Activated CD4-positive, alpha-beta memory T cell treated with anti-CD3 and anti-CD28 coated beads, Interleukin-2, amount 10 ng/mL, durations not matched to agents 7 days and 5 days (primary cell): ENCODE data around the gene ASB13. TPM values are rescaled to one million over a fixed set of nuclear protein-coding genes. Genes with fewer than 3 reads are reported as not detected.
"Not testable (repeated sequence)": the region's sequence is repeated elsewhere in the genome, so short reads cannot be mapped to it uniquely, and the experiment has no call there.

Experiments used
- CTCF ChIA-PET: fragments of 350-600 bp; sonication (Branson Sonifier 250); formaldehyde crosslinking; loops from one replicate; lab custom pipeline; 2021; ENCODE audit warnings: antibody characterized with exemption, inconsistent platforms; lab: Charles Lee
- POLR2A ChIA-PET: fragments of 350-600 bp; sonication (Branson Sonifier 250); formaldehyde crosslinking; loops from one replicate; lab custom pipeline; 2021; ENCODE audit warnings: antibody characterized with exemption; lab: Charles Lee
- DNase-seq: peaks from one replicate; pipeline ENCODE4 v3.0.0-alpha.2; 2020
- H3K27ac Mint-ChIP-seq: one replicate; pipeline ENCODE4 v1.8.0; 2021; ENCODE audit warnings: mild to moderate bottlenecking, mixed read lengths
- H3K27me3 Mint-ChIP-seq: one replicate; pipeline ENCODE4 v1.8.0; 2021; ENCODE audit warnings: mixed read lengths
- H3K36me3 Mint-ChIP-seq: one replicate; pipeline ENCODE4 v1.8.0; 2021; ENCODE audit warnings: low read depth, mixed read lengths
- H3K4me1 Mint-ChIP-seq: one replicate; pipeline ENCODE4 v1.8.0; 2021; ENCODE audit warnings: mixed read lengths
- H3K4me3 Mint-ChIP-seq: one replicate; pipeline ENCODE4 v1.8.0; 2021; ENCODE audit warnings: mild to moderate bottlenecking, mixed read lengths
- H3K9me3 Mint-ChIP-seq: one replicate; pipeline ENCODE4 v1.8.0; 2021; ENCODE audit warnings: mixed read lengths
- total RNA-seq, 2 experiments: library from RNA; stranded (reverse); gene quantifications; one replicate each; pipeline ENCODE4 v1.2.3, GENCODE V29; 2021

The ASB13 gene
- total RNA-seq, 2 experiments from 2014 or later, result 4.8 to 5.4 TPM

DNA sequence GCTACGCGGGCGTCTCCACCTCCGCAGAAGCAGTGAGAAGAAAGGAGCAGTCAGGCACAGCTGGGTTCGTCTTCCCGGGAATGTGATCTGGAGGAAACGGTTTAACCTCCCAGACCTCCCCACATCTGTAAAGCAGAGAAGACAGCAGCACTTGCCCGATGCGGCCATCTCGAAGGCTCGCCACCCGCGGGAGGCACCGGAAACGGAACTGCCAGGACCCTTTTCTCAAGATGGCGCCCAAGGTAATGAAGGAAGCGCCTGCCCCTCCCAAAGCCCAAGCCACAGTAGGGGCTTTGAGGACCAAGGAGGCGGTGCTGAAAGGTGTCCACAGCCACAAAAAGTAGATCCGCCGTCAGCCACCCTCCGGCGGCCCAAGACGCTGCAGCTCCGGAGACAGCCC lies 41.7 kb downstream of the ASB13 start:
- no peak overlapping the region for H3K27ac Mint-ChIP-seq
- H3K27me3 Mint-ChIP-seq, result peaks cover 10% of the 10 kb centered on the region
- no peak for DNase-seq
- H3K4me1 Mint-ChIP-seq, result peaks cover 29% of the 10 kb centered on the region
- H3K4me3 Mint-ChIP-seq, result no peak overlapping the region
- no peaks in the 10 kb centered on the region for H3K36me3 Mint-ChIP-seq
- ChIA-PET CTCF (interaction anchor here (3.1 to 7.8 kb wide), 2 partner anchors 124 to 180 kb away, joined by 17 to 204 read pairs; partner anchors contain the start of gene CALML5), POLR2A (no interaction called here)
- no peaks in the 10 kb centered on the region for H3K9me3 Mint-ChIP-seq

DNA sequence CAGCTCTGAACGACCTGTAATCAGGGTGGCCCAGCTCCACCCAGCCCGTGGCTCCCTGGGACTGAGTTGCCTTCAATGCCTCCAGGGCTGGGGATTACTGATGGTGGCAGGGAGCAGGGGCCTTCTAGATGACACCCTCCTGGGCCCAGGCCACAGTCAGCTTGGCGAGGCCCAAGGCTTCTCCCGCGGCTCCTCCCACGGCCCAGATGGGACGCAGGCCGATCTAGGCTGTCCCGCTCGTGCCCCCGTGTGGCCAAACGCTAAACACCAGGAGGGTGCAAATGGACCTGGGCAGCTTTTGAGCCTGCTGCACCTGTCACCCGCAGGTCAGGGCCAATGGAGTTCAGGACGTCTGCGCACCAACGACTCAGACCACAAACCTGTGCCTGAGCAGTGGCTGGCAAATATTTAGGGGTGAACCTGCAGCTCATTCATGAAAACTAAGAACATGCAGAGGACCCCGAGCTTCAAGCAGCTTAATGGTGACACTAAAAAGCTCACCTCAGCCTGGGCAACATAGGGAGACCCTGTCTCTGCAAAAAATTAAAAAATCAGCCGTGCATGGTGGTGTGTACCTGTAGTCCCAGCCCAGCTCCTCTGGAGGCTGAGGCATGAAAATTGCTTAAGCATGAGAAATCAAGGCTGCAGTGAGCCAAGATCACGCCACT lies 43.2 kb downstream of the ASB13 start:
- Mint-ChIP-seq H3K27me3 (peaks cover 5% of the 10 kb centered on the region), H3K27ac (no peak overlapping the region), H3K4me1 (peaks cover 14% of the 10 kb centered on the region), H3K9me3 (no peaks in the 10 kb centered on the region), H3K36me3 (no peaks in the 10 kb centered on the region), H3K4me3 (no peak overlapping the region)
- ChIA-PET CTCF (interaction anchor here (0.6 to 7.8 kb wide), 46 partner anchors 8 to 808 kb away, joined by 3 to 204 read pairs (median 5); partner anchors contain the start of gene CALML5), POLR2A (interaction anchor here (0.7 to 2.4 kb wide), 7 partner anchors 37 to 182 kb away, joined by 3 to 16 read pairs (median 5); no protein-coding TSS in a partner anchor)
- DNase-seq, result peak; percentile 85

DNA sequence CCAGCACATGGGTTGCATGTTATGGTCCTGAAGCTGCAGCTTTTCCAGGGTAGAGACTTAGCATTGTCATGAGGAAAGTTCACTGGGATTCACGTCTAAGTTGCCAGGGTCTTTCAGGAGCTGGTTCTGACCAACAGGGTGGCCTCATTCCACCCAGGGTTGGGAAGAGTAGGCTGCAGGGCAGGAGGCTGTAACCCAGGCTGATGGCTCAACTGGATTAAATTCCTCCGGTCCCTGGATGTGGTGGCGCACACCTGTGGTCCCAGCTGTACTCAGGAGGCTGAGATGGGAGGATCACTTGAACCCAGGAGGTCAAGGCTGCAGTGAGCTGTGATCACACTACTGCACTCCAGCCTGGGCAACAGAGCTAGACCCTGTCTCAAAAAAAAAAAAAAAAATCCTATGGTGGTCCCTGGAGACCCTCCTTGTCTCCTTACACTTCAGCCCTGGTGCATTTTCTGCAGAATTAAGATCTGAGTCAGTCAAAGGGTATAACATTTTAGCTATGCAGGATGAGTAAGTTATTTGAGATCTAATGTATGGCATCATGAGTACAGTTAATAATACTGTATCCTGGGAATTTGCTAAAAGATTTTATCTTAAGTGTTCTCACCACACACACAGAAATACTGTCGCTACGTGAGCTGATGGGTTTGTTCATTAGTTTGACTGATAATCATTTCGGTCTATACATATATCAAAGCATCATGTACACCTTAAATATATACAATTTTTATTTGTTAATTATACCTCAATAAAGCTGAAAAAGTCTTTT lies 44.0 kb downstream of the ASB13 start:
- POLR2A ChIA-PET, result interaction anchor here (0.7 to 2.4 kb wide), 7 partner anchors 37 to 181 kb away, joined by 3 to 16 read pairs (median 5); no protein-coding TSS in a partner anchor
- DNase-seq, result no peak
- H3K4me3 Mint-ChIP-seq, result no peak overlapping the region

DNA sequence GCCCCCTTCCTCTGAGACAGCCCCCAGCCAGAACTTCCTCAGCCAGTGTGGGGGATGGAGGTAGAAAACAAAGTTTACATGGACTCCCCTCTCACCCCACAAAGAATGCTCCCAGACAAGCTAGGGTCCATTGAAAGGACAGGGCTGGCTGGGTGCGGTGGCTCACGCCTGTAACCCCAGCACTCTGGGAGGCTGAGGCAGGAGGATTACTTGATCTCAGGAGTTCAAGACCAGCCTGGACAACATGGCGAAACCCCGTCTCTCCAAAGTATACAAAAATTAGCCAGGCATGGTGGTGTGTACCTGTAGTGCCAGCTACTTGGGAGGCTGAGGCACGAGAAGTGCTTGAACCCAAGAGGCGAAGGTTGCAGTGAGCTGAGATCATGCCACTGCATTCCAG lies 45.0 kb downstream of the ASB13 start:
- H3K36me3 Mint-ChIP-seq, H3K4me3 Mint-ChIP-seq, POLR2A ChIA-PET, H3K9me3 Mint-ChIP-seq, DNase-seq, H3K27me3 Mint-ChIP-seq, H3K4me1 Mint-ChIP-seq, H3K27ac Mint-ChIP-seq: not testable (repeated sequence)
- CTCF ChIA-PET, result interaction anchor here (1.3 to 7.8 kb wide), 3 partner anchors 8 to 187 kb away, joined by 9 to 204 read pairs (median 33); no protein-coding TSS in a partner anchor

More for the DNA sequence above, 44.0 kb downstream of the ASB13 start:
- CTCF ChIA-PET, result interaction anchor here (0.6 to 7.8 kb wide), 43 partner anchors 7 to 807 kb away, joined by 3 to 204 read pairs (median 5); partner anchors contain the start of gene CALML5
- Mint-ChIP-seq H3K27ac (no peak overlapping the region), H3K9me3 (no peaks in the 10 kb centered on the region), H3K27me3 (peaks cover 8% of the 10 kb centered on the region), H3K4me1 (peaks cover 12% of the 10 kb centered on the region), H3K36me3 (no peaks in the 10 kb centered on the region)

DNA sequence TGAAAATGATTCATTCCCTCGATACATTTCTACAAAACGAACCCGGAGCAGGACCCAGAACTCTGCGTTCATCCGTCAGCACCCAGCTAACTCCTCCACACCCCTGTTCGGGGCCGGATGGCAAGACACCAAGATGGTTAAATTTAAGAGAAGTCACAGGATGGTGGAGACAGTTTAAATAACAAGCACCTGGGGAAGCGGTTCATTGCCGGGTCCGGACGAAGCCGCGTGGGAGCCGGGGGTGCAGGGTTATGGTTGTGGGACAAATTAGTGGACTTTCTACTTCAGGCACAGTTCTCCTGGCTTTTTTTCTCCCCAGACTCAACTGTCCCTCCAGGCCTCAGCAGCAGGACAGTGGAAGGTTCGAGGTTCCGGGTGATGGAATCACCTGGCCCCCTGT lies 45.4 kb downstream of the ASB13 start:
- Mint-ChIP-seq H3K4me1 (peaks cover 4% of the 10 kb centered on the region), H3K27ac (no peak overlapping the region), H3K36me3 (no peaks in the 10 kb centered on the region), H3K27me3 (peaks cover 8% of the 10 kb centered on the region), H3K4me3 (no peak overlapping the region), H3K9me3 (no peaks in the 10 kb centered on the region)
- DNase-seq, result no peak
- CTCF ChIA-PET, result interaction anchor here (1.3 to 7.8 kb wide), 2 partner anchors 9 to 177 kb away, joined by 9 to 204 read pairs; no protein-coding TSS in a partner anchor
- POLR2A ChIA-PET, result no interaction called here

DNA sequence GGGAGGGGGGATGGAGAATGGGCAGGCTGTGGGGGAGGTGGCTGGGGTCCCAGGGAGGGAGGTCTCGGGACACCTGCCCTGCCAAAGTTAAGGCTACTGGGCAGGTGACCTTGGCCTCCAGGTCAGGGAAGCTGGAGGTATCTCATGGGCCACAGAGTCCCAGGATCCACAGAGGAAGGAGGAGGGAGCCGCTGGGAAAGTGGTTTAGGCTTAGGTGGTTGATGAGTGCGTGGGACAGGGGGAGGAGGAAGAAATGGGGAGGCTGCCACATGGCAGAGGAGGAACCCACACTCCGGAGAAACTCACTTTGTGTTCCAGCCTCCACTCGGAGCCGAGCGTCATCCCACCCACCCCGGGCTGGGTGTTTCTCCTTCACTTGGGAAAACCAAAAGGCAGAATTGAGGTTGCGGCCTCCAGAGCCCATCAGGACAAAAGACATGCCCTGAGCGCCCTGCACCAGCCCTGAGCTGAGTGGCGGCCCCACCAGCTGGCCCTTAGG lies 46.1 kb downstream of the ASB13 start:
- Mint-ChIP-seq H3K4me1 (peaks cover 6% of the 10 kb centered on the region), H3K36me3 (no peaks in the 10 kb centered on the region), H3K27me3 (peaks cover 8% of the 10 kb centered on the region), H3K27ac (no peak overlapping the region), H3K9me3 (no peaks in the 10 kb centered on the region), H3K4me3 (no peak overlapping the region)
- CTCF ChIA-PET, result interaction anchor here (7.8 kb wide), 1 partner anchor 176 kb away, joined by 204 read pairs; no protein-coding TSS in a partner anchor
- no peak for DNase-seq
- POLR2A ChIA-PET, result no interaction called here

DNA sequence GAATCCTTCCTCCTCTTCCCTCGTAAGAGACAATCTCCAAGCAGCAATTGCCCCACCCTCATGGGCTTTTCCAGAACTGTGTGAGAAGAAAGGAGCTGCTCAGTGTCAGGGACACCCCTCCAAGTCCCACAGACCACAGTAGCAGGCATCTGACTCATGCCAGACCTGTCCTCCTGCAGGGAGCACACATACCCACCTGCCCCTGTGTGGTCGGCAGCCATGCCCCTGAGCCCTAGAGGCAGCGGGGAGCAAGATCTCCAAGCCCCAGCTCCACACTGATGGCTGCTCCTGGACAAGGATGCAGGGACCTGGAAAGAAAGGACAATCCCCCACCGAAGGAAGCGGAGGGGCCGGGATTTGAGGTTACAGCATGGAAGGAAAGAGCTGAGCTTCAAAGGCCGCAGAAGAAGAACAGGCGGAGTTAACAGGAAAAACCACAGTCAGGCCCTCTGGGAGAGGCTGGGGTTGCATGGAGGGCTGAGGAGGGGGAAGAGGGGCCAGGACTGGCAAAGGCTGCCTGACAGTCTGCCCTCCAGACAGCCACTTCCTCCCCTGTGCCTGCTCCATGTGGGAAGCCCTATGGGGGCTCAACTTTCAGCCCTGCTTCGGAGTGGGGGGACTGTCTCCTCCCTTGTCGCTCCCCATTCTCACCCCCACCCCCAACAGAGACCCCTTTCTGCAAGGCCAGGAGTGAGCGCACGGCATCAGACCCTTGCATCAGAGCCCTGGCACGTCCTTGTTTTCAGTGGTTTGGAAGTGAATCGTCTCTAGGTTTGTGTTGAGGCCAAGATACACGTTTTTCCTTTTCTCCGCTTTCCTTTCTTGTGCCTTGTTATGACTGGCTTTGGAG lies 46.8 kb downstream of the ASB13 start:
- no peak overlapping the region for H3K27ac Mint-ChIP-seq
- H3K4me1 Mint-ChIP-seq, result peaks cover 9% of the 10 kb centered on the region
- peaks cover 8% of the 10 kb centered on the region for H3K27me3 Mint-ChIP-seq
- H3K4me3 Mint-ChIP-seq, result no peak overlapping the region
- H3K36me3 Mint-ChIP-seq, result no peaks in the 10 kb centered on the region
- CTCF ChIA-PET, result interaction anchor here (0.8 to 7.8 kb wide), 2 partner anchors 175 to 177 kb away, joined by 4 to 204 read pairs; no protein-coding TSS in a partner anchor
- POLR2A ChIA-PET, result no interaction called here
- no peaks in the 10 kb centered on the region for H3K9me3 Mint-ChIP-seq
- DNase-seq, result no peak

DNA sequence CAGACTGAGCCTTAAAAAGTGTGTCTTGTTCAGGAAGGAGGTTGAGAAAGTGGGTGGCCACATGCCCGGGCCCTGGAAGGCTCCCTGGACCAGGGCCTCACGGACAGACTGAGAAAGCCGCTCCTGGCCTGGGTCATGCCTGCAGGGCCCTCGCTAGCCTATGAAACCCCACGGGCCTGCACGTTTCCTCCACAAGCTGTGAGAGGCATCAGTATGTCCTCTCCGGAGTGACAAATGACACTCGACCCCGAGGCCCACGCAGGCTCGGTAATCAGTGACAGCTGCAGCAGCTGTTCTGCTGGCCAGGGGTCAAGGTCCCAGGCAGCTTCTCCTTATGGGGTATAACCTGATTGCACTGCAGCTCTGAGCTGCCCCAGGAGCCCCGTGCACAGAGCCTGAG lies 47.6 kb downstream of the ASB13 start:
- peaks cover 9% of the 10 kb centered on the region for H3K4me1 Mint-ChIP-seq
- DNase-seq, result no peak
- no peaks in the 10 kb centered on the region for H3K36me3 Mint-ChIP-seq
- H3K27me3 Mint-ChIP-seq, result peaks cover 6% of the 10 kb centered on the region
- no peaks in the 10 kb centered on the region for H3K9me3 Mint-ChIP-seq
- ChIA-PET CTCF (interaction anchor here (0.8 to 1.0 kb wide), 2 partner anchors 11 to 176 kb away, joined by 3 to 4 read pairs; no protein-coding TSS in a partner anchor), POLR2A (no interaction called here)
- no peak overlapping the region for H3K27ac Mint-ChIP-seq
- no peak overlapping the region for H3K4me3 Mint-ChIP-seq

DNA sequence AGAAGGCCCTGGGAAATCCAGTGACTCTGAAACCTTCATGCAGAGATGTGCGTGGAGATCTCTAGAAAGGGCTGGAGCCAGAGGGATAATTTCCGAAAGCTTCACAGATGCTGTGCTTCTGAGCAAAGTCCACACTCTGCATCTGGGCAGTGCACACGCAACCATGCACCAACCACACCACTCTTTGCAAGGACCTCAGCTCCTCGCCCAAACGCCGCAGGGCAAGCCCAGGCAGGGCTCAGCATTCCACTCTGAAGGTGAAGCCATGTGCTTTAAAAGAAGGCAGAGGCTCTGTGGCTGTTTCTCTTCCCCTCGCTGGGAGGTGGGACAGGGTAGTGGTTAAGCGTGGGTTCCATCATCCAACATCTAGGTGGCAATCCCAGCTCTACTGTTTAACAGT lies 48.4 kb downstream of the ASB13 start:
- no peaks in the 10 kb centered on the region for H3K36me3 Mint-ChIP-seq
- peaks cover 6% of the 10 kb centered on the region for H3K4me1 Mint-ChIP-seq
- peaks cover 6% of the 10 kb centered on the region for H3K27me3 Mint-ChIP-seq
- no peak overlapping the region for H3K4me3 Mint-ChIP-seq
- H3K9me3 Mint-ChIP-seq, result no peaks in the 10 kb centered on the region
- DNase-seq, result no peak
- CTCF ChIA-PET, result interaction anchor here (1.0 kb wide), 1 partner anchor 12 kb away, joined by 3 read pairs; no protein-coding TSS in a partner anchor
- POLR2A ChIA-PET, result no interaction called here
- H3K27ac Mint-ChIP-seq, result no peak overlapping the region

DNA sequence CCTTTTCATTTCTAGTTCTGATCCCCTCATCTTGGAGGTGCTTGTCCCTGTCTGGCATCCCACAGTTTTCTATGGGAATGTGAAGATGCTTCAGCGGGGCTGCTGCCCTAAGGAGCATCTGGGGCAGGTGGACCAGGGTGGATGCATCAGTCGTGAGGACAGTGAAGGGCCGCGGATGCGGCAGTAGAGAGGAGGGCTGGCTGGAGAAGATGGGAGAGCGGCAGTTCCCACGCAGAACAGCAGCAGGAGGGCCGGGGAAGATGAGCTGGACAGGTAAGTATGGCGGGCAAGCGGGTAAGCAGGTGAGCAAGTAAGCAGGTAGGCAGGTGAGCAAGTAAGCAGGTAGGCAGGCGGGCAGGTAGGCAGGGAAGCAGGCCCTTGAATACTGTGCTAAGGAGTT lies 48.9 kb downstream of the ASB13 start:
- H3K4me1 Mint-ChIP-seq, result peaks cover 6% of the 10 kb centered on the region
- H3K4me3 Mint-ChIP-seq, result no peak overlapping the region
- POLR2A ChIA-PET, result no interaction called here

DNA sequence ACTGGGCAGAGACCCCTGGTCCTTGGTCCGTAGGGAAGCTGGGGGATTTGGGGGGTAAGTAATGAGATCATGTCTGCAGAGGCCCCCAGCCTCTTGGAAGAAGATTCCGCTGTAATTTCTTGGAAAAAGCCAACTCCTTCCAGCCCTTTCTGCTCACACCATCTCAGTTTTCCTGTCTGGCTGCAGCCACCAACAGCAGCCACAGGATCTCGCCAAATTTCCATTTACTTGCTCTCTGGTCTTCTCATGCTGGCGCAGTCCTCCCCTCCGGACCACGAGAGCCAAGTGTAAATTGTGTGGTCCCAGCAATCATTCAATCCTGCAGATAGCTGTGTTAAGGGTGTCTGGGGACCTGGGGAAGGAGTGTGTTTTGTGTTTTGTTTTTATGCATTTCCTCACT lies 49.6 kb downstream of the ASB13 start:
- ChIA-PET CTCF (no interaction called here), POLR2A (no interaction called here)
- no peak for DNase-seq
- Mint-ChIP-seq H3K9me3 (no peaks in the 10 kb centered on the region), H3K27ac (no peak overlapping the region), H3K27me3 (peaks cover 6% of the 10 kb centered on the region), H3K36me3 (no peaks in the 10 kb centered on the region), H3K4me3 (no peak overlapping the region), H3K4me1 (peaks cover 6% of the 10 kb centered on the region)

More for the DNA sequence above, 48.9 kb downstream of the ASB13 start:
- H3K27ac Mint-ChIP-seq, result no peak overlapping the region
- no peaks in the 10 kb centered on the region for H3K9me3 Mint-ChIP-seq
- H3K27me3 Mint-ChIP-seq, result peaks cover 6% of the 10 kb centered on the region
- H3K36me3 Mint-ChIP-seq, result no peaks in the 10 kb centered on the region
- CTCF ChIA-PET, result no interaction called here
- no peak for DNase-seq

DNA sequence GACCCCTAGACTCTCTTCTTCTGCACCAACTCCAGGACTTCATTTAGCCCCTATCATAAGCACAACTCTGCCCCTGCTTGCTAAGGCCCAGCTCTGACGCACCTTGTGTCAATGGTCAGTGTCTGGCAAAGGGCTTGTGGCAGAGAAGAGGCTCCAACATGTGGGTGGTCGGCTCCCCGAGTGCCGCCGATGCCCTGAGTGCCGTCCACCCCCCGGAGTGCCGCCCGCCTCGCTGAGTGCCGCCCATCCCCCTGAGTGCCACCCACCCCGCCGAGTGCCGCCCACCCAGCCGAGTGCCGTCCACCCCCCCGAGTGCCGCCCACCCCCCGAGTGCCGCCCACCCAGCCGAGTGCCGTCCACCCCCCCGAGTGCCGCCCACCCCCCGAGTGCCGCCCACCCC lies 50.3 kb downstream of the ASB13 start:
- no peak for DNase-seq
- Mint-ChIP-seq H3K9me3 (no peaks in the 10 kb centered on the region), H3K36me3 (no peaks in the 10 kb centered on the region), H3K4me1 (peaks cover 6% of the 10 kb centered on the region), H3K4me3 (no peak overlapping the region), H3K27me3 (peaks cover 6% of the 10 kb centered on the region), H3K27ac (no peak overlapping the region)
- CTCF ChIA-PET, result no interaction called here
- POLR2A ChIA-PET, result no interaction called here
